WI38 (cell line): ENCODE data around the gene AGPAT3.

ENCODE experiments used
- H3K4me3 ChIP-seq: 2 replicates; pipeline ENCODE4 v1.5.1; 2011; ENCODE audit warnings: low read depth, mild to moderate bottlenecking, control low read depth, low read length
- CTCF ChIP-seq: IDR thresholded peaks from 2 replicates; pipeline ENCODE4 v1.5.1; 2012; ENCODE audit warnings: low read depth, mild to moderate bottlenecking, control low read depth, low read length

The AGPAT3 gene

DNA sequence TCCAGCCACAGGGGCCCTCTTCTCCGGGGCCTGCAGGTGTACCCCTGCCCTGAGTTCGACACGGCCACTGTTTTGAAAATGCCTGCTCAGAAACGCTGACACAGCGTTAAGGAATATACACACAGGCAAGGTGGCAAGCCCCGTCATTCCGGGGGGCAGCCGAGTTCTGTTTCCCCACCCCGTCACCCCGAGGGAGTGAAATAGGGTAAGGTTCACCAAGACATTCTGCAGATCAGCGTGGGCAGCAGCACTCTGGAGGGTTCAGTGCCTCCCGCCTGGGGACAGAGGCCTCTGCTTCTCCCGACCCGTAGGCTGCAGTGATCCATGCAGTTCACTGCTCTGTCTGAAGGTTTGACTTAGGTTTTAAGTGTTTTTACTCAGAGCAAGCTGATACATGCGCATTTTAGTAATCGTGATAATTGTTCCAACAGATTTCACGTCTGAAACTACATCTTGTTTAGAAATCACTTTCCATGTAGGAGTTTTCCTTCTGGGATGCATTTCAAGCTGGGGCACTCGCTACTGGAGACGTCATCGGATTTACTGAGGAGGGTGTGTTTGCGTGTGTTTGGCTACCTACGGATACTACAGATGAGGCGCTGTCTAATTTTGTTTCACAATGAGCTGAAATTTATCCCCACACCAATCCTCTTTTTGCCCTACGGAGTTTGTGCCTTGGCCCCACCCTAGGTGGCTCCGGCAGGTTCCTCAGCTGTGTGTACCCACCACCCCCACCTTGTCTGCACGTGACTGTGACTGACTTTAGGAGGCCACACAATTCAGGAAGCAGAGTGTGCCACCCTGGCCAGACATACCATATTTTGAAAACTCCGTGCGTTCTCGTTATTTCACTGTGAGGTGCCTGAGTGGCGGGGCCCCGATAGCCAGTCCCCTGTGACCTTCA, 63.5 kb downstream of the AGPAT3 start:
- no peak overlapping the region for H3K4me3 ChIP-seq
- TF ChIP-seq CTCF: no peak

GRCh38 chr21:43929217-43929971, 64.4 kb downstream of the AGPAT3 start:
- H3K4me3 ChIP-seq: no peak overlapping the region
- no peak for TF ChIP-seq CTCF

- no peak overlapping the region for H3K4me3 ChIP-seq
- TF ChIP-seq CTCF: no peak
These were observed 65.2 kb downstream of the AGPAT3 start for GRCh38 chr21:43930074-43930847.

GRCh38 chr21:43930848-43931375, 65.9 kb downstream of the AGPAT3 start:
- no peak for TF ChIP-seq CTCF
- no peak overlapping the region for H3K4me3 ChIP-seq

GRCh38 chr21:43931489-43931888, 66.5 kb downstream of the AGPAT3 start:
- TF ChIP-seq CTCF: no peak
- no peak overlapping the region for H3K4me3 ChIP-seq

DNA sequence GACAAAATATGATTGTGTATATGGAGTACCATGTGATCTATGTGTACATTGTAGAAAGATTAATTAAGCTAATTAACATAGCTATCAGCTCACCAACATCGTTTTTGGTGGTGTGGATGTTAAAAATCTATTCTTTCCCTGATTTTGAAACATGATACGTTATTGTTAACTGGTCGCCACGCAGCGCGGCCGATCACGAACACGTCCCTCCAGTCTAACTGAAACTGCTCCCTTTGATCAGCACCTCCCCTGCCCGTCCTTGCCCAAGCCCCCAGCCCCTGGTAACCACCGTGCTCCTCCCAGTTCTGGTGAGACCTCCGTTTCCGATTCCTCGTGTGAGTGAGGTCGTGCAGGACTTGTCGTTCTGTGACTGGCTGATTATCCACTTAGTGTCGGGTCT, 67.0 kb downstream of the AGPAT3 start:
- TF ChIP-seq CTCF: no peak
- H3K4me3 ChIP-seq: no peak overlapping the region
